ENCODE data around the gene VAMP8.
"Not testable (repeated sequence)": the region's sequence is repeated elsewhere in the genome, so short reads cannot be mapped to it uniquely, and the experiment has no call there.

The VAMP8 gene

DNA sequence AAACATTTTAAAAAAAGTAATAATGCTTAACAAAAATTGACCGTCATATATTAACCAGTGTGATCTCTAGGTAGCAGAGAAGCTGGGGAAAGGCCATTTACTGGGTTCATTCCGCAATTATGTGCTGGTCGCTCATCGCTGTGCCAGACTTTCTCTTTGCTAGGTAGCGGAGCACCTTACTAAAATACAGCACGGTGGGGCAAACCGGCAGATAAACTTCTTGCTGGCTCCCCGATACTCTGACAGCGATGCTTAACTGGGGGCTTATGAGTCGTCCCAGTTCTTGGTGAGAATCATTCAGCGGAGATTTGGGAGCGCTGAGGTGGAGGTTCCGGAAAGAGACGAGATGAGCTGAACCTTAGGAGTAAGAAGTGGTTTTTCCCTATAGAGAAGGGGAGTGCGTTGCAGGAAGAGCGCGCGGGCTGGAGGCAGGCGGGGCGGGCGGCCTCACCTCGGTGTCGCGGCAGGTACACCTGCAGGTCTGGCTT, 33.9 kb downstream of the VAMP8 start:
- H3K4me3 ChIP-seq (ENCODE audit: control insufficient read depth, low read depth, low read length), result peak overlapping the region; percentile 67
- no peak for DNase-seq (ENCODE audit: low read depth)
- TF ChIP-seq CTCF (conservative IDR thresholded peaks at IDR 0.05; ENCODE audit: control insufficient read depth, insufficient read depth, low read depth, low read length), result no peak

- TF ChIP-seq CTCF (conservative IDR thresholded peaks at IDR 0.05; ENCODE audit: control insufficient read depth, insufficient read depth, low read depth, low read length), result no peak
- DNase-seq (ENCODE audit: low read depth), result peak; percentile 78
- H3K4me3 ChIP-seq (ENCODE audit: control insufficient read depth, low read depth, low read length), result peak within 1 kb of the TSS; percentile 67
Measured at GRCh38 chr2:85611705-85612587, 34.6 kb downstream of the VAMP8 start, which contains the start of gene C2orf68. C2orf68 (minus strand) TSS chr2:85612066; CDS start chr2:85611984, 82 bp downstream.

- no peak for TF ChIP-seq CTCF (conservative IDR thresholded peaks at IDR 0.05; ENCODE audit: control insufficient read depth, insufficient read depth, low read depth, low read length)
- no peak for DNase-seq (ENCODE audit: low read depth)
- no peak overlapping the region for H3K4me3 ChIP-seq (ENCODE audit: control insufficient read depth, low read depth, low read length)
Measured at GRCh38 chr2:85613717-85614515, 36.5 kb downstream of the VAMP8 start.

GRCh38 chr2:85614757-85615156, 37.4 kb downstream of the VAMP8 start:
- not testable (repeated sequence) for H3K4me3 ChIP-seq (ENCODE audit: control insufficient read depth, low read depth, low read length); DNase-seq (ENCODE audit: low read depth)

DNA sequence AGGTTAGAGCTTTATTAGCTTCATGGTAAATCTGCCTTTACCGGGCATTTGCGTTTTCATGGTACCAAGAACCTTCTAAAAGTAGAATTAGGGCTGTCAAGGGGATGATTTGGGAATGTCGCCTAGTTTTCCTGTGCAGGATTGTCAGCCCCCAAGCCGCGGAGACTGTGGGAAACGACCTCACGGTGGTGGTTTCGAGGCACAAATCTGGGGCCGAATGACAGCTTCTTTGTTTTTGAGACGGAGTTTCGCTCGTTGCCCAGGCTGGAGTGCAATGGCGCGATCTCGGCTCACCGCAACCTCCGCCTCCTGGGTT, 38.0 kb downstream of the VAMP8 start:
- H3K4me3 ChIP-seq (ENCODE audit: control insufficient read depth, low read depth, low read length), result no peak overlapping the region
- TF ChIP-seq CTCF (conservative IDR thresholded peaks at IDR 0.05; ENCODE audit: control insufficient read depth, insufficient read depth, low read depth, low read length), result no peak
- DNase-seq (ENCODE audit: low read depth), result no peak

DNA sequence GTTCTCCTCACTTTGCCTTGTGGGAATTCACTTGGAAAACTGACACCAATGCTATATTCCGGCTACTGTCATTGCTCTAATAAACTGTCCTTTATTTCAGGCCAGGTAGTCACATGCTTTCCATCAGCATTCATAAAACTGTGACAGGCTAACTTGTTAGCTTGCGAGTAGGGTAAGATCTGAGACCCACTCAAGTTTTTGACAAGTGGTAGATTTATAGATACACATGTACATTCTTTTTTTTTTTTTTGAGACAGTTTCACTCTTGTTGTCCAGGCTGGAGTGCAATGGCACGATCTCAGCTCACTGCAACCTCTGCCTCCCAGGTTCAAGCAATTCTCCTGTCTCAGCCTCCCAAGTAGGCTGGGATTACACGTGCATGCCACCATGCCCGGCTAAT, 40.3 kb downstream of the VAMP8 start:
- H3K4me3 ChIP-seq (ENCODE audit: control insufficient read depth, low read depth, low read length); DNase-seq (ENCODE audit: low read depth): not testable (repeated sequence)

- H3K4me3 ChIP-seq (ENCODE audit: control insufficient read depth, low read depth, low read length), result no peak overlapping the region
- no peak for DNase-seq (ENCODE audit: low read depth)
- TF ChIP-seq CTCF (conservative IDR thresholded peaks at IDR 0.05; ENCODE audit: control insufficient read depth, insufficient read depth, low read depth, low read length), result no peak
Measured at GRCh38 chr2:85619617-85620016, 42.2 kb downstream of the VAMP8 start.
